ENCODE results near the gene ST8SIA5. TPM values are rescaled to one million over a fixed set of nuclear protein-coding genes. Genes with fewer than 3 reads are reported as not detected.

The ST8SIA5 gene
- total RNA-seq, 4 donors from 2014 or later: under 0.01 TPM; not detected in 3

DNA sequence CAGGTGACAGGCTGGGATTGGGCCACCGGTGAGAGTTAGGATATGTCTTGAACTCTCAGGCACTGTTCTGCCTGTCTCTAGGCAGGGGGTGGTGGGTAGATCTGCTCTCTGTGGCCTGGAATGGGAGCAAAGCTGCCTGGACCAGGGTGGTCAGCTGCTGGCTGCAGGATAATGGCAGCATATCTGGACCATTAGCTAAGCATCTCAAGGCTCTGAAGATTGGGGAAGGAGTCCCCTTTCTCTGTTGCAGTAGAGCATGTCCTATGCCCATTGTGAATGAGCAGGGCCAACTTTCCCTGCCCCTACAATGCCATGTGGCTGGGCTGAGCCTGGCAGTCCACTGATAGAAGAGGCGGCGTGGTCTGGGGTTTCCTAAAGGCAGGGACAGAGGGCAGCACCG, 134.4 kb downstream of the ST8SIA5 start:
- no peak for TF ChIP-seq CTCF (IDR thresholded peaks at IDR 0.05; ENCODE audit: low read depth)

GRCh38 chr18:46621871-46622270, 135.0 kb downstream of the ST8SIA5 start:
- no peak for TF ChIP-seq CTCF (IDR thresholded peaks at IDR 0.05; ENCODE audit: low read depth)

GRCh38 chr18:46621111-46621766, 135.6 kb downstream of the ST8SIA5 start:
- TF ChIP-seq CTCF (IDR thresholded peaks at IDR 0.05; ENCODE audit: low read depth): no peak

GRCh38 chr18:46619559-46619958, 137.3 kb downstream of the ST8SIA5 start:
- no peak for TF ChIP-seq CTCF (IDR thresholded peaks at IDR 0.05; ENCODE audit: low read depth)

Small RNA genes lying within 50 kb of the gene (small RNA-seq; reads per million reads assigned to genes)
- not detected for gene AC090311.1

Other genes with a start within 250 kb of the ST8SIA5 start
- gene LOXHD1, start 99.8 kb downstream of the ST8SIA5 start, total RNA-seq: 1 to 10 TPM in 1 of 4 donors, under 1 TPM in 3; 0.33 to 3.2 (median 0.65) TPM
- 10 to 100 TPM; 25.1 to 40.8 (median 29.2) TPM for gene PIAS2, start 160.5 kb upstream of the ST8SIA5 start, total RNA-seq
- gene KATNAL2, start 160.5 kb upstream of the ST8SIA5 start, total RNA-seq: 10 to 100 TPM in 1 of 4 donors, 1 to 10 TPM in 3; 2.6 to 17.2 (median 8.6) TPM

Data from subcutaneous adipose tissue (tissue), 4 donors.